Measurements from ENCODE around the gene SCN5A. TPM values are rescaled to one million over a fixed set of nuclear protein-coding genes. Genes with fewer than 3 reads are reported as not detected.

SCN5A gene
- total RNA-seq, 1 experiment from 2014 or later: 11.5 TPM

- RAD21 ChIA-PET (ENCODE audit: low non-redundant PET in 1 of 2, low total read pairs in 2 of 2, uncharacterized antibody in 2 of 2, unreplicated experiment in 2 of 2): no interaction called here
- no TSS peak for BruUV-seq (replicated peaks)
- Histone ChIP-seq H4K20me1 (ENCODE audit: insufficient read depth) (no peaks in the 10 kb centered on the region), H3K36me3 (ENCODE audit: control insufficient read depth in 1 of 2, insufficient read depth in 2 of 2, low read length in 2 of 2) (peaks cover 6 to 11% of the 10 kb centered on the region in 2 experiments; a peak in 2 of 4 replicates), H3K9me2 (ENCODE audit: insufficient read depth) (no peaks in the 10 kb centered on the region), H3K4me2 (ENCODE audit: low read length) (no peak overlapping the region), H3K4me3 (replicated peaks in 1 of 2; ENCODE audit: low read depth in 1 of 2, low read length in 2 of 2) (no peak overlapping the region), H3K79me2 (ENCODE audit: insufficient read depth, low read length) (no peaks in the 10 kb centered on the region), H3K9me3 (ENCODE audit: control insufficient read depth in 1 of 2, insufficient read depth in 1 of 2, low read depth in 1 of 2, low read length in 2 of 2) (no peaks in the 10 kb centered on the region), H3K9ac (ENCODE audit: low read length) (no peak overlapping the region), H2AFZ (ENCODE audit: low read depth, low read length, poor library complexity, severe bottlenecking) (no peak overlapping the region), H3K27ac (ENCODE audit: low read depth, low read length) (no peak overlapping the region), H3K27me3 (ENCODE audit: insufficient read depth, low read length) (no peaks in the 10 kb centered on the region), H3K4me1 (ENCODE audit: control insufficient read depth in 1 of 2, insufficient read depth in 2 of 2, low read length in 2 of 2) (no peaks in the 10 kb centered on the region)
- intact Hi-C loops (cut with micrococcal nuclease): no loop called here
- TF ChIP-seq EGR1 (IDR thresholded peaks at IDR 0.05; ENCODE audit: low read depth): no peak
- no peak for TF ChIP-seq REST (IDR thresholded peaks at IDR 0.05; ENCODE audit: low read depth)
- no peak for TF ChIP-seq MAX (IDR thresholded peaks at IDR 0.05)
- no peak for TF ChIP-seq ELF1 (IDR thresholded peaks at IDR 0.05; ENCODE audit: borderline replicate concordance, low read depth)
- TF ChIP-seq FOSL1 (IDR thresholded peaks at IDR 0.05; ENCODE audit: low read depth): no peak
- TF ChIP-seq SRF (IDR thresholded peaks at IDR 0.05; ENCODE audit: low read depth): no peak
- no peak for ATAC-seq
- POLR2A ChIA-PET: no interaction called here
- DNase-seq (ENCODE audit: low read depth, low spot score): no peak
- CTCF ChIA-PET: interaction anchor here (1.3 kb wide), 1 partner anchor 10 kb away, joined by 8 read pairs; no protein-coding TSS in a partner anchor
Observed at GRCh38 chr3:38511546-38511945, 137.9 kb downstream of the SCN5A start.

GRCh38 chr3:38510631-38511030, 138.9 kb downstream of the SCN5A start:
- H3K4me3 ChIP-seq (replicated peaks in 1 of 2; ENCODE audit: low read depth in 1 of 2, low read length in 2 of 2): no peak overlapping the region
- no peaks in the 10 kb centered on the region for H4K20me1 ChIP-seq (ENCODE audit: insufficient read depth)
- TF ChIP-seq REST (IDR thresholded peaks at IDR 0.05; ENCODE audit: low read depth): no peak
- TF ChIP-seq ELF1 (IDR thresholded peaks at IDR 0.05; ENCODE audit: borderline replicate concordance, low read depth): no peak
- TF ChIP-seq POLR2A (IDR thresholded peaks at IDR 0.05; ENCODE audit: borderline replicate concordance, extremely low read depth, insufficient read depth, insufficient read length): no peak
- ATAC-seq: no peak
- no peaks in the 10 kb centered on the region for H3K9me2 ChIP-seq (ENCODE audit: insufficient read depth)
- POLR2A ChIA-PET: no interaction called here
- no peak for DNase-seq (ENCODE audit: low read depth, low spot score)
- intact Hi-C loops (cut with micrococcal nuclease): no loop called here
- H3K4me2 ChIP-seq (ENCODE audit: low read length): no peak overlapping the region
- no peaks in the 10 kb centered on the region for H3K79me2 ChIP-seq (ENCODE audit: insufficient read depth, low read length)
- H2AFZ ChIP-seq (ENCODE audit: low read depth, low read length, poor library complexity, severe bottlenecking): no peak overlapping the region
- no TSS peak for BruUV-seq (replicated peaks)
- no peaks in the 10 kb centered on the region for H3K9me3 ChIP-seq (ENCODE audit: control insufficient read depth in 1 of 2, insufficient read depth in 1 of 2, low read depth in 1 of 2, low read length in 2 of 2)
- RAD21 ChIA-PET (ENCODE audit: low non-redundant PET in 1 of 2, low total read pairs in 2 of 2, uncharacterized antibody in 2 of 2, unreplicated experiment in 2 of 2): no interaction called here
- H3K27me3 ChIP-seq (ENCODE audit: insufficient read depth, low read length): no peaks in the 10 kb centered on the region
- no peak overlapping the region for H3K27ac ChIP-seq (ENCODE audit: low read depth, low read length)
- H3K4me1 ChIP-seq (ENCODE audit: control insufficient read depth in 1 of 2, insufficient read depth in 2 of 2, low read length in 2 of 2): no peaks in the 10 kb centered on the region
- CTCF ChIA-PET: interaction anchor here (0.6 to 1.5 kb wide), 4 partner anchors 10 to 338 kb away, joined by 3 to 10 read pairs (median 6); no protein-coding TSS in a partner anchor
- peaks cover 6 to 11% of the 10 kb centered on the region in 2 experiments; a peak in 2 of 4 replicates for H3K36me3 ChIP-seq (ENCODE audit: control insufficient read depth in 1 of 2, insufficient read depth in 2 of 2, low read length in 2 of 2)
- no peak overlapping the region for H3K9ac ChIP-seq (ENCODE audit: low read length)
